ENCODE results near the gene PLEKHS1. TPM values are rescaled to one million over a fixed set of nuclear protein-coding genes. Genes with fewer than 3 reads are reported as not detected.

Gene PLEKHS1
- total RNA-seq, 2 experiments from 2014 or later, result not detected

DNA sequence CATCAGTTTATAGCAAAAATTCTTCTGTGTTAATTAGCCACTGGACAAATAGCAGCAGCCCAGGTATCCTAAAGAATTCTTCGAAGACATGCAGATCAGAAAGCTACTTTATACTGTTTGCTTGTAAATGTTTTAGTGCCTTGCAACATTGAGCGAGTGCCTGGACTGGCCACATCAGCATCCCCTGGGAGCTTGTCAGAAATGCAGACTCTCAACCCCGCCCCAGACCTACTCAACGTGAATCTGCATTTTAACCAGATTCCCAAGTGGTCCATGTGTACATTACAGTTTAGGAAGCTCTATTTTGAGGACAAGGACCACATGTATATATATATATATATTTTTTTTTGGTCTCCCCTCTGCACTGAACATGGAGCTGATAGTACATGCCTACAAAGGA lies 18.5 kb upstream of the PLEKHS1 start:
- H3K9me3 Mint-ChIP-seq, result no peaks in the 10 kb centered on the region
- H3K27me3 Mint-ChIP-seq, result no peaks in the 10 kb centered on the region
- ATAC-seq, result no peak
- TF ChIP-seq, protein P1, sequence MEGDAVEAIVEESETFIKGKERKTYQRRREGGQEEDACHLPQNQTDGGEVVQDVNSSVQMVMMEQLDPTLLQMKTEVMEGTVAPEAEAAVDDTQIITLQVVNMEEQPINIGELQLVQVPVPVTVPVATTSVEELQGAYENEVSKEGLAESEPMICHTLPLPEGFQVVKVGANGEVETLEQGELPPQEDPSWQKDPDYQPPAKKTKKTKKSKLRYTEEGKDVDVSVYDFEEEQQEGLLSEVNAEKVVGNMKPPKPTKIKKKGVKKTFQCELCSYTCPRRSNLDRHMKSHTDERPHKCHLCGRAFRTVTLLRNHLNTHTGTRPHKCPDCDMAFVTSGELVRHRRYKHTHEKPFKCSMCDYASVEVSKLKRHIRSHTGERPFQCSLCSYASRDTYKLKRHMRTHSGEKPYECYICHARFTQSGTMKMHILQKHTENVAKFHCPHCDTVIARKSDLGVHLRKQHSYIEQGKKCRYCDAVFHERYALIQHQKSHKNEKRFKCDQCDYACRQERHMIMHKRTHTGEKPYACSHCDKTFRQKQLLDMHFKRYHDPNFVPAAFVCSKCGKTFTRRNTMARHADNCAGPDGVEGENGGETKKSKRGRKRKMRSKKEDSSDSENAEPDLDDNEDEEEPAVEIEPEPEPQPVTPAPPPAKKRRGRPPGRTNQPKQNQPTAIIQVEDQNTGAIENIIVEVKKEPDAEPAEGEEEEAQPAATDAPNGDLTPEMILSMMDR (IDR thresholded peaks at IDR 0.05), result no peak
- intact Hi-C loops (cut with micrococcal nuclease), result no loop called here
- H3K27ac Mint-ChIP-seq, result no peak overlapping the region
- ChIA-PET POLR2A (no interaction called here), CTCF (no interaction called here)
- H3K4me1 Mint-ChIP-seq (ENCODE audit: low read depth), result no peaks in the 10 kb centered on the region
- H3K4me3 Mint-ChIP-seq, result no peak overlapping the region
- DNase-seq, result no peak
- peaks cover 27% of the 10 kb centered on the region for H3K36me3 Mint-ChIP-seq (ENCODE audit: low read depth)

DNA sequence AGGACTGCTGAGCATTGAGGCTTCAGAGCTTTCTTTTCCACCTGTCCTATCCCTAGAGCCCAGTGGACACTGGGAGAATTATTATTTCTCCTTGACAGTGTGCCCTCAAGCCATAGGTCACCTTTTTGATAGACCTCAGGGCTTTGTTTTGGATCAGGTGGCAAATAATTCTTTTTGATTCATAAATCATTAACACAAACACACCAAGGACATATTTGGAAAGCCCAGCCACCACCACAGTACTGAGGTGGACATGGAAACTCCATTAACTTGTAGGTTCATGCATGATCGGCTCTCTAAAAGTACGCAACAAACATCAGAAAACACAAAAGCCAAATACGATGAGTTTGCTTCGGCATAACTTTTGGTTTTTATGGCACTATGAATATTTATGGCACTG lies 17.8 kb upstream of the PLEKHS1 start:
- Mint-ChIP-seq H3K9me3 (no peaks in the 10 kb centered on the region), H3K27me3 (no peaks in the 10 kb centered on the region), H3K36me3 (ENCODE audit: low read depth) (peaks cover 21% of the 10 kb centered on the region), H3K4me1 (ENCODE audit: low read depth) (no peaks in the 10 kb centered on the region), H3K27ac (no peak overlapping the region), H3K4me3 (no peak overlapping the region)
- CTCF ChIA-PET, result no interaction called here
- TF ChIP-seq, protein P1 (IDR thresholded peaks at IDR 0.05), result no peak
- intact Hi-C loops (cut with micrococcal nuclease), result no loop called here
- ATAC-seq (no peak), DNase-seq (no peak)
- POLR2A ChIA-PET, result no interaction called here

DNA sequence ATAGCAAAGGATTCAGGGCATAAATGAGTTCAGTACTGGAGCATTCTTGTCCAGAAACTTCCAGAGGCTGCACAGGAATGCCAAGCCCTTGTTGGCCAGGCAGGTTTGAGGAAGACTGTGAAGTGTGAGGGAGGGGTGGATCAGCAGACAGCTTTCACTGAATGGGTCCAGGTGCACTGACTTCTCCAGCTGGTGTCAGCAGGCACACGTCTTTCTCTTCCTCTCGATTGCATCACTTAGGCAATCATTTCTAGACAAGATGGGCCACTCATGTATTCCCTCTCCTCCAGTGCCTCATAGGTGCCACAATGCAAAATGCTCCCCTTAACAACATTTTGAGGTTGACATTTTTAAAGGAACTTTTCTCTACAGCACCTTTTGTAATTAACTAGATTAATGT lies 15.6 kb upstream of the PLEKHS1 start:
- no peaks in the 10 kb centered on the region for H3K4me1 Mint-ChIP-seq (ENCODE audit: low read depth)
- POLR2A ChIA-PET, result no interaction called here
- TF ChIP-seq, protein P1 (IDR thresholded peaks at IDR 0.05), result no peak
- CTCF ChIA-PET, result interaction anchor here (0.8 to 1.6 kb wide), 2 partner anchors 12 to 16 kb away, joined by 4 to 5 read pairs; partner anchors contain the start of gene PLEKHS1
- H3K27ac Mint-ChIP-seq, result no peak overlapping the region
- ATAC-seq (peak; percentile 37), DNase-seq (peak; percentile 6)
- H3K36me3 Mint-ChIP-seq (ENCODE audit: low read depth), result peaks cover 3% of the 10 kb centered on the region
- no peaks in the 10 kb centered on the region for H3K27me3 Mint-ChIP-seq
- H3K4me3 Mint-ChIP-seq, result no peak overlapping the region
- no peaks in the 10 kb centered on the region for H3K9me3 Mint-ChIP-seq
- intact Hi-C loops (cut with micrococcal nuclease), result no loop called here

DNA sequence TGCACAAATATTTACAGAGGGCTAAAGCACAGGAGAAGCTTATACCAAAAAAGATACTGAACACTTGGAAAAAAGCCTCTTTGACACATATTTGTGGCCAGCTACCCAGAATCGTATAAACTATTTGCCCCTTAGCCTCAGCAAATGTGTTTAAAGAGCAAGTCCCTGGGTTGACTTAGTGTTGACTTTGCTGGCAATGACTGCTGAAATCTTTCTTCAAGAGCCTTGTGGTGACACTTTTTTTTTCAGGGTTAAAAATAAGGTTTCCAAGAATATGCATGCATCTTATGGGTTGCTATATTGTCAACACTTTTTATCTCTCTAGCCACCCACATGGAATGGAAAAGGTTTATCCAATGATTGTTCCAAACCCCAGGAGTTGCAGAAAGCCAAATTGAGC lies 14.9 kb upstream of the PLEKHS1 start:
- CTCF ChIA-PET, result interaction anchor here (0.8 to 1.6 kb wide), 2 partner anchors 13 to 15 kb away, joined by 4 to 5 read pairs; partner anchors contain the start of gene PLEKHS1
- intact Hi-C loops (cut with micrococcal nuclease), result no loop called here
- Mint-ChIP-seq H3K4me3 (no peak overlapping the region), H3K27me3 (no peaks in the 10 kb centered on the region), H3K4me1 (ENCODE audit: low read depth) (no peaks in the 10 kb centered on the region), H3K27ac (no peak overlapping the region), H3K36me3 (ENCODE audit: low read depth) (peaks cover 3% of the 10 kb centered on the region), H3K9me3 (no peaks in the 10 kb centered on the region)
- DNase-seq, result no peak
- TF ChIP-seq, protein P1 (IDR thresholded peaks at IDR 0.05), result no peak
- POLR2A ChIA-PET, result no interaction called here
- no peak for ATAC-seq

DNA sequence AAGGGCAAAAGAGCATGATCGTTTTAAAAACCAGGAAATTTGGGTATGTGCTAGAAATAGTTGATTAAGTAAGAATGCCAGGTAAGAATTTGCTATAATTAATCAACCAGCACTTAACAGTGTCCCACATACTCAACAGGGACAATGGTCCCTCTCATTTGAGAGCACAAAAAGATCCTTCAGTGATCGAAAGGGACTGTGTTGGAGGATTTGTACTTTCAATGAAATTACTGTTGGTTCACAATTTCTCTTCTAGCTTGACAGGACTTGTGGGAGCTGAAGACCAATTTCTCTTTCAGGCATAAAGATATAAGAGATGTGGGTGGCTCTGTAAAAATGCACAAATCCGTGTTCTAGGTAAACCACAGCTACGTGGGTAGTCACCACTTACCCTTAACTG lies 12.5 kb upstream of the PLEKHS1 start:
- ChIA-PET POLR2A (no interaction called here), CTCF (interaction anchor here (1.4 kb wide), 1 partner anchor 9 kb away, joined by 3 read pairs; no protein-coding TSS in a partner anchor)
- ATAC-seq (no peak), DNase-seq (no peak)
- no peaks in the 10 kb centered on the region for H3K4me1 Mint-ChIP-seq (ENCODE audit: low read depth)
- H3K27me3 Mint-ChIP-seq, result peaks cover 3% of the 10 kb centered on the region
- TF ChIP-seq, protein P1 (IDR thresholded peaks at IDR 0.05), result no peak
- no peak overlapping the region for H3K4me3 Mint-ChIP-seq
- H3K27ac Mint-ChIP-seq, result no peak overlapping the region
- no peaks in the 10 kb centered on the region for H3K36me3 Mint-ChIP-seq (ENCODE audit: low read depth)
- H3K9me3 Mint-ChIP-seq, result no peaks in the 10 kb centered on the region
- intact Hi-C loops (cut with micrococcal nuclease), result no loop called here

All from activated CD8-positive, alpha-beta T cell treated with anti-CD3 and anti-CD28 coated beads for 36 hours (primary cell).